Activated CD8-positive, alpha-beta memory T cell treated with anti-CD3 and anti-CD28 coated beads for 4 hours (primary cell): ENCODE results near the gene ZSCAN4.

Source experiments
- DNase-seq, 2 donors: peaks; one replicate each; pipeline ENCODE4 v3.0.0-alpha.2; 2020; ENCODE audit warnings: low read depth in 2 of 2

Gene ZSCAN4, protein sequence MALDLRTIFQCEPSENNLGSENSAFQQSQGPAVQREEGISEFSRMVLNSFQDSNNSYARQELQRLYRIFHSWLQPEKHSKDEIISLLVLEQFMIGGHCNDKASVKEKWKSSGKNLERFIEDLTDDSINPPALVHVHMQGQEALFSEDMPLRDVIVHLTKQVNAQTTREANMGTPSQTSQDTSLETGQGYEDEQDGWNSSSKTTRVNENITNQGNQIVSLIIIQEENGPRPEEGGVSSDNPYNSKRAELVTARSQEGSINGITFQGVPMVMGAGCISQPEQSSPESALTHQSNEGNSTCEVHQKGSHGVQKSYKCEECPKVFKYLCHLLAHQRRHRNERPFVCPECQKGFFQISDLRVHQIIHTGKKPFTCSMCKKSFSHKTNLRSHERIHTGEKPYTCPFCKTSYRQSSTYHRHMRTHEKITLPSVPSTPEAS

DNA sequence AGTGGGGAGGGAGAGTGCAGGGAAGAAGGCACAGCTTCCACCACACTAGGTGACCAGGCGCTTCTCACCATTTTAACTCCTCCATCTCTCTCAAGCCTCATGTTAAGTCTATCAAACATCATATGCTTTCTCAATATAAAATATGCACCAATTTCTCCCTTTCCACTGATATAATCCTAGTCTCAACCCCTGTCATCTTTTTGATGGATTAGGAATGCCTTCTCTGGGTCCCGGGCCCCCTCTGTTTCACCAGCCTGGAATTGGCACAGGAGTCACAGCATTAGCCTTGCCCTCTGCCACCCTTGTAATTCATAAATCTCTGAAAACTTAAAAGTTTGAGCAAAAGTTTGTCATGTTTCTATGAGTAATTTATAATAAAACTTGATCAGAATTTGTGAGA lies at the start of gene ZSCAN4:
Gene ZSCAN4 (plus strand): TSS at position 301 of the 400 bp plus-strand sequence. CDS start 7,211 bp downstream, outside the sequence.
- DNase-seq, result no peak

DNA sequence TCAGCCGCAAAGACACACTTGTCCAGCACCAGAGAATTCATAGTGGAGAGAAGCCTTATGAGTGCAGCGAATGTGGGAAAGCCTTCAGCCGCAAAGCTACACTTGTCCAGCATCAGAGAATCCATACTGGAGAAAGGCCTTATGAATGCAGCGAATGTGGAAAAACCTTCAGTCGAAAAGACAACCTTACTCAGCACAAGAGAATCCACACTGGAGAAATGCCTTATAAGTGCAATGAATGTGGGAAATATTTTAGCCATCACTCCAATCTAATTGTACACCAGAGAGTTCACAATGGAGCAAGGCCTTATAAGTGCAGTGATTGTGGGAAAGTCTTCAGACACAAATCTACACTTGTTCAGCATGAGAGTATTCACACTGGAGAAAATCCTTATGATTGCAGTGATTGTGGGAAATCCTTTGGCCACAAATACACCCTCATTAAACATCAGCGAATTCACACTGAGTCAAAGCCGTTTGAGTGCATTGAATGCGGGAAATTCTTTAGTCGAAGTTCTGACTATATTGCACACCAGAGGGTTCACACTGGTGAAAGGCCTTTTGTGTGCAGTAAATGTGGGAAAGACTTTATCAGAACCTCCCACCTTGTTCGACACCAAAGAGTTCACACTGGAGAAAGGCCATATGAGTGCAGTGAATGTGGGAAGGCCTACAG lies 47.9 kb upstream of the ZSCAN4 start:
- DNase-seq, result no peak

DNA sequence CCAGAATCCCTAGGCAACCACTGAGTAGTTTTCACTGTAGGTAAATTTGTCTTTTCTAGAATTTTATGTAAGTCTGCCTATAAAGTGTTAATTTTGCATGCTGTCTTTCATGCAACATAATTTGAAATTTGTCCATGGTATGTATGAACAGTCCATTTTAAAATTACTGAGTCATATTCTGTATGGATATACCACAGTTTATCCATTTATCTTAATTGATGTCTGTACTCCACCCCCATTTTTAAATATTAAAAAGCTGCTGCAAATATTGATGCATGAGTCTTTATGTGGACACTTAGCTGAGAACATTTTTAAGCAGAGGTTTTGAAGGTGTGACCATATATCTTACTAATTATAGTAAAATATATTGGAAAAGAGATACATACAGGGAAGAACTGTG lies 45.6 kb upstream of the ZSCAN4 start:
- DNase-seq, result no peak

DNA sequence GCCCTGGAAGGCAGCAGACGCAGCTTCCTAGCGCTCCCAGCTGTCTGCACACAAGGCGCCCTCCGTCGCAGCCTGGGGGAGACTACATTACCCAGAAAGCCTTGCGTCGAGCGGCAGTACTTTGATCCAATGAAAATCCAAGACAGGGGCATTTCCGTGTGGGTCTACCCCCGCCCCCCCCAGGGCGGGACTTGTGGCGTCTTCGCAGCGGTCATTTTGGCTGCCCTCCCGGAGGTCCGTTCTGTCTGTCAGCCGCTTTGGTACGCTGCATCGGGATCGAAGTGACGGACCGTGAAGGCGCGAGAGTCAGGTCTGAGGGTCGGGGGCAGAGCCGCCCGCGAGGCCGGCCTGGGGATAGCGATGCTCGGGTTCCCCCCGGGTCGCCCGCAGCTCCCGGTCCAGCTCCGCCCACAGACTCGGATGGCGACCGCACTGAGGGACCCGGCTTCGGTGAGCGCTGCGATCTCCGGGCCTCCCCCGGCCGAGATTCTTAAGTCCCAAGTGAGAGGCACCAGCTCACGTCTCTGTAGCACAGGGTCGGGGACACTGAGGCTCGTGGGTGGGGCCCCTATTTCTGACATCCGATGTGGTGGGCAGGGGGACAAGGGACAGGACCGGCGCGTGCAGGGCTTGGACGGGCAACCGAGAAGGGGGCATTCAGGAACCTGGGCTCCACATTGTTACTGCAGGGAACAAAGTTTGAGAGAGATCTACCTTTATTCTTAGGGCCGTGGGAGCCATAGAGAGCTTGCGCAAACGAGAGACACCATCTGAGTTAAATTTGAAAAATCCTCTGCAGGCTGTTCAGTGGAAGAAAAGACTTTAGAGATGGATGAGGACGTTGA lies 35.5 kb upstream of the ZSCAN4 start, which contains the start of gene ZNF211:
Gene ZNF211 (plus strand): TSS at position 182 of the 845 bp plus-strand sequence. CDS start 179 bp downstream, at position 361.
- peak; percentile 74 to 78 for DNase-seq

DNA sequence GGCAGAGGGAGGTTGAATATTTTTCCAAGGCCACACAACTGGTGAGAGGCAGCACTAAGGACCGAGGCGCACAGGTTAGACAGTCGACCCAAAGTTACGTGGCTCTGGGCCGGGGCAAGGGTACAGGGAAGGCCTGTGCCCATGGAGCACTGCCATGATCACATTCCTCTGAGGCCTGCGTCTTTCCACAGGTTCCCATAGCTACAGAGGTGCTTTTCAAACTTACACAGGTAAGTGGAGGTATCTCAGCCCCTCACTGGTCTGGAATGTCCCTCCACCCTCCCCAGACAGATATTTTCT lies 35.0 kb upstream of the ZSCAN4 start:
- no peak for DNase-seq

DNA sequence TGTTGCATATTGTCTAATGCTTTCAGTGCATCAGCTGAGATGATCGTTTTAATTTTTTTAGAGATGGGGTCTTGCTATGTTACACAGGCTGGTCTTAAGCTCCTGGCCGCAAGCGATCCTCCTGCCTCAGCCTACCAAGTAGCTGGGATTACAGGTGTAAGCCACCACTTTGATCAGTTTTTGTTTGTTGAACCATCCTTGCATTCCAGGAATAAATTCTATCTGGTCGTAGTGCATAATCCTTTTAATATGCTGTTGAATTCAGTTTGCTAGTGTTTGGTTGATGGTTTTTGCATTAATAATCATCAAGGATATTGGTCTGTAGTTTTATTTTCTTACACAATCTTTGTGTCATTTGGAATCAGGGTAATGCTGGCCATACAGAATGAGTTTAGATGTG lies 31.4 kb upstream of the ZSCAN4 start:
- no peak for DNase-seq

DNA sequence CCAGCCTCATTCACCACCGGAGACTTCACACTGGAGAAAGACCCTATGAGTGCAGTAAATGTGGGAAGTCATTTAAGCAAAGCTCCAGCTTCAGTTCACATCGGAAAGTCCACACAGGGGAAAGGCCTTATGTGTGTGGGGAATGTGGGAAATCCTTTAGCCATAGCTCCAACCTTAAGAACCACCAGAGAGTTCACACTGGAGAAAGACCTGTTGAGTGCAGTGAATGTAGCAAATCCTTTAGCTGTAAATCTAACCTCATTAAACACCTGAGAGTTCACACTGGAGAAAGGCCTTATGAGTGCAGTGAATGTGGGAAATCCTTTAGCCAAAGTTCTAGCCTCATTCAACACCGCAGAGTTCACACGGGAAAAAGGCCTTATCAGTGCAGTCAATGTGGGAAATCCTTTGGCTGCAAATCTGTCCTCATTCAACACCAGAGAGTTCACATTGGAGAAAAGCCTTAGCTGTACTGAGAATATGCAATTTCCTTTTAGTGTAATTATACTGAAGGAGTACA lies 27.0 kb upstream of the ZSCAN4 start:
- DNase-seq, result no peak

DNA sequence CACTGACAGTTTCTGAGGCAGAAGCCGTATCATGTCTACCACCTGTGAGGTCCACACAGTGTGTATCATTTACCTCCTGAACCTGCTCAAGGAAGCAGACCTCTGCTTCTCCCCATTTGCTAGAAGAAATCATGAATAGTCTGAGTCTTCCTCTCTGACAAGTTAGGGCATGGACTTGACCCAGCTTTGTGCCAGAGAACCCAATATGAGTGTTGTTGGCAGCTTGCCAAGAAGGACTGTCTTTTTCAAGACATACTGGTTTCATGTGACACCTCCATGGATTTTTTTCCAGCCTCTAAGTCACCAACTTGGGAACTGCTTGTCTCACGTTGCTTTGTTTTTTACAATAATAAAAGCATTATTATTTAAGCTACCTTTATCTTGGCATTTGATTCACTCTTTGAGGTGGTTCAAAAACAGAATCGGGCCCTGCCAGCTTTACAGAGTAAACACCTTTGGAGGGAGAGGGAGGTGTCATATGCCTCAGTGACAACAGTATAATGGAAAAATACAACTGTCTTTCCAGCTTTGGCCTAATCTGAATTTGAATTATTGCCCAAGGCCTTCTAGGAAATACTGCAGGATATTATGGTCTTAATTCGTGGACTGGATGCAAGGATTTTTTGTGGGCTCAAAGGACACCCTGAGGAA lies 26.2 kb upstream of the ZSCAN4 start:
- DNase-seq, result no peak

DNA sequence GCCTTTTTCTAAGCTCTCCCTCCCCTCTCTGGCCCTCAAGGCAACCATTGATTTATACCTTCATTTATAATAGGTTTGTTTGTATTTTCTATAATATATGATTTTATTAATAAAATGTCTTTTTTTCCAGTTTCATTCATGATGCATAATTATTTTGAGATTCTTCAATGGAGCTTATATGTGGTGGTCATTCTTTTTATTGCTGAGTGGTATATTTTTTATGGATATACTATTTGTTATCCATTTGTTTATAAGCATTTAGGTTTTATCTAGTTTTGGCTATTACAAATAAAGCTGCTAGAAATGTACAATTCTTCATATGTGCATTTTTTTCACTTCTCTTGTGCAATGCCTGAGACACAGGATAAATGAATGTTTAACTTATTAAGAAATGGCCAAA lies 25.0 kb upstream of the ZSCAN4 start:
- DNase-seq, result no peak

DNA sequence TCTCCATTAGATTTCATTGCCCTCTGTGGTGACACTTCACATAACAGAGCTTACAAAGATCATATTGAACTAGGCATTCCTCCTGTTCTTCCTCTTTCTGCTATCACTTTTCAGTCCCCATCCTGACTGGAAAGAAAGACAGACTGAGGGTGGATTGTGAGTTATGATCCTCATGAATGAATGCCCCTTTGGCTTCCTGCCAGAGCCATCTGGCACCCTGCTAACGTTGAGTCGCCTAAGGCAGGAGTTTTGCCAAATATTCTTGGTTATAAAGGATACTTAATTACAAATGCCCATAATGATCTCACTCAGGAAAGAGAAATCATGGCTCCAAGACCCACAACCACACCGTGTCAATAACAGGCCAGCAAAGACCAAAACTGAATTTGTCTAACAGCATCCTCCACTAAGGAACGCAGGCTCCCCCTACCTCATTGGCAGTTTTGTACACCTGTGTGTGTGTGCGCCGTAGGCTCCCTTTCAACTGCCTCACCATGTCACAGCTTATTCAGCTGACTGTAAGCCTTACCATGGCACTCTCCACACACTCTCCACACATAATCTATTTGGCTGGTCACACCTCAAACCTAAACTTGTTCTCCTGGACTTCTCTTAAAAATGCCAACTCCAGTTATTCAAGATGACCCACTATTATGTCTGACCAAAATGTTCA lies 20.3 kb upstream of the ZSCAN4 start:
- DNase-seq, result no peak

DNA sequence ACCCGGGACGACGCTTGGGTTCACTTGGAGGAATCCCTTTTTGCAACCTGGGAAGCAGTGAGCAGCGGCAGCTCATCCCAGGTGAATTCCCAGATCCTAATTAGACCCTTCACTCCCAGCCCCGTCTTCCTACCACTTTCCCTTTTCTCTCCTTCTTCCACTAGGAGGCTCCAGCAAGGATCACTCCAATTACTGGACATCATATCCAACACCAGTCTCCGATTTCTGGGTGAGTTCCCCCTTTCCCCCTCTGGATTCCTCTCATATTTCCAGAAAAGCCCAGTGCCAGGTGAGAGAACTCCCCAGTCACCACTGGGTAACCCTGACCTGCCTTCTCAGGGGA lies 17.1 kb upstream of the ZSCAN4 start:
- DNase-seq, result no peak

DNA sequence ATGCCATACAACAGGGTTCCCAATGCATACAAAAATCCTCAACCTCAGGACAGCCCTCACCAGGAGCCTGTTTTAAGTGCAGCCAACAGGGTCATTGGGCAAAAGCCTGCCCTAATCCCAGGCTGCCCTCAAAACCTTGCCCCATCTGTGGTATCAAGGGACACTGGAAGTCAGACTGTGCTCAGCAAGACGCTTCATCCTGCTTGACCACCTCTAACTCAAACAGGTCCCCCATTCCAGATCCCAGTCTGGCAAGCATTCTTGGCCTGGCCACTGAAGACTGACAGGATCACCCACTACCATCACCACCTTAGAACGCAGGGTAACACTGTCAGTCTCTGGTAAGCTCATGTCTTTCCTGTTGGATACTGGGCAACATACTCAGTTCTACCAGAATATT lies 15.0 kb upstream of the ZSCAN4 start:
- DNase-seq, result no peak

DNA sequence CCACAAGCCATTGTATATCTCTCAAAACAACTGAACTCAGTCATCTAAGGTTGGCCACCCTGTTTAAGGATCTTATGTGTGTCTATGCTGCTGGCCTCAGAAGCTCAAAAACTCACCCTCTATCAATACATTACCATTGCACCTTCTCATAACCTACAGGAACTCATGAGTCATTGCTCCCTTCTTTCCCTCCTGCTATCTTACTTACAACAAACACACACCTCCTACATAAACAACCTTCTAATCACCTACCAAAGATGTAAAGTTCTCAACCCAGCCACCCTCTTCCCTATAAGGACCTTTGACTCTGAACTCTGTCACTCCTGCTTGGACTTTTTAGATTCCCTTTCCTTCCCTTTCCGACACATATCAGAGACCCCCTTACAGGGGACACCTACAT lies 13.3 kb upstream of the ZSCAN4 start:
- DNase-seq, result no peak

DNA sequence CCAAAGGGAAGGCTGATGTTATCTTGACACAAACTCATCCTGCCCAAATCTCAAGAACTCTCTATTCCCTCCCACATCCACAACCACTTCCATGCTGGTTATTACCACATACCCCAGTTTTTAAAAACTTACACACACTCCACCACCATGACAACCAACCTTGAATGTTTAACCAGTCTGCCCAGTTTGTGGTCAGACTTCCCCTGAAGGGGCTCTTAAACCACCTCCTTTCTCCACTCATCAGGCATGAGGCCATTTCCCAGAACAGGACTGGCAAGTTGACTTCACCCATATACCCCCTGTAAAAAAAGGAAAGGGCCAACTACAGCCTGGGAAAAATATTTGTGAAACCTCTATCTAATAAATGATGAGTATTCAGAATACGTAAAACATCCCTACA lies 12.4 kb upstream of the ZSCAN4 start:
- no peak for DNase-seq

DNA sequence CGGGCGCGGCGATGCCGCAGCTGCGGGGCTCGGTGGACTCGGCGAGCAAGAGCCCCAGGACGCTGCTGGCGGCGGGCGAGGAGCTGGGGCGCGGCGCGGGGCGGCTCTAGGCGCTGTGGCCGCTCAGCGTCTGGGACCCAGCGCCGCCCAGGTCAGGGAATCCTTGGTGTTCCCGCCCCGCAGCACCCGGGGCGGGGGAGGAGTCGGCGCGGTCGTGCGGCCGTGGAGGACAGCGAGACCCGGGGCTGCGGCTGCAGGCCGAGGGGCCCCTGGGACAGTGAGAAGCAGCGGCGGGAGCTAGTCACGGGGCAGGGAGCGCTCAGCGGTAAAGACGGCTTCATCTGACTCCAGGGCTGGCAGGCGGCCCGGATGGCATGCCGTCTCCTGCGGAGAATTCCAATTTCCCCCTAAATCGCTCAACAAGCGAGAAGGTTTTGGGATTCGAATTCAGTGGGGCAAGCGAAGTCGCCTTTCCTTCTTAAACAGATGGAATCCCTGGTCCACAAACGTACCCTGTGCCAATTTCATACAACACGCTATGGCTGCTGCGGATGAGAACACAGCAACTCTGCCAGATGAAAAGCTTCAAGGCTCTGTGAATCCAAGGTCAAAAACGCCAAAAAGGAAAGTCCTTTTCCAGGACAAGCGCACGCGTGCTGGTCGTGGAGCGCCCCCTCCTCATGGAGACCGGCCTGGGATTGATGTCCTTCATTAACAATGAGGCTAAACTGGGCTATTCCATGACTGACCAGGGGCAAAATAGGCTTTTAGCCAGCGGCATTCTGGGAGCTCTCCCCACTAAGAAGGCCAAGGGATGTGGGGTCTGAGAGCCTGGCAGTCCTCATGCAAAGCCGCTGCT lies 4.2 kb upstream of the ZSCAN4 start:
- no peak for DNase-seq

DNA sequence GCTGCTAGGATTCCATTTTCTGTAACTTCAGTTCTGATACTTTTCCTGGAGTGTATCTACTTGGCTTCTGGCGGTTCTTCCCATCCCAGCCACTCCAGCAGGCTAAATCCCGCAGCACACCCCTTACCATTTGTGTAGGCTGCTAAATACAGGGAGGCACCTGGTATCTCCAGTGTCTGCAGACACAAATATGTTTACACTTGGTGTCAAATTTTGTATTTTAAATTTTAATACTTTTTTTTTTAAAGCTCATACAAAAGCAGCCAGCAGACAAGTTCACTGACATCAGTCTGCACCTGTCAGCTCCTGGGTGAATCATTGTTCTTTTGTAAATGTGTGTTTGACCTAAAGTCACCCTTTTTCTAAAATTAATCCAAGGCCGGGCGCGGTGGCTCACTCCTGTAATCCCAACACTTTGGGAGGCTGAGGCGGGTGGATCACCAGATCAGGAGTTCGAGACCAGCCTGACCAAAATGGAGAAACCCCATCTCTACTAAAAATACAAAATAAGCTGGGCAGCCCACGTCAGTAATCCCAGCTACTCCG lies 3.4 kb upstream of the ZSCAN4 start:
- DNase-seq, result no peak

DNA sequence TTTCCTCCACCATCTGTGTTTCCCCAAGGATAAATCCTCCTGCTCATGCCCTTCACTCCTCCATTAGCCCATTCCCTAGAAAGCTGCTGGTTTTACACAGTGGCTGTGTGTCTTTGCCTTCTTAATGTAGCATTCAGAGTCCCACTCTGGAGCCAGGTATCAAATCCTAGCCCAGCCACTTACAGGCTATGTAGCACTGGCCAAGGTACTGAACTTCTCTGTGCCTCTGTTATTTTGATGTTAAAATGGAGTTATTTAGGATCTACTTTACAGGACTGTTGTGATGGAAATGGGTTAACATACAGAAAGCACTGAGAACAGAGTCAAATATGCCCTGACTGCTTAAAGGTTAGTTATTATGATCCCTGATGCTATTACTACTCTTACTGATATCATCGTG lies 1.5 kb upstream of the ZSCAN4 start:
- no peak for DNase-seq

DNA sequence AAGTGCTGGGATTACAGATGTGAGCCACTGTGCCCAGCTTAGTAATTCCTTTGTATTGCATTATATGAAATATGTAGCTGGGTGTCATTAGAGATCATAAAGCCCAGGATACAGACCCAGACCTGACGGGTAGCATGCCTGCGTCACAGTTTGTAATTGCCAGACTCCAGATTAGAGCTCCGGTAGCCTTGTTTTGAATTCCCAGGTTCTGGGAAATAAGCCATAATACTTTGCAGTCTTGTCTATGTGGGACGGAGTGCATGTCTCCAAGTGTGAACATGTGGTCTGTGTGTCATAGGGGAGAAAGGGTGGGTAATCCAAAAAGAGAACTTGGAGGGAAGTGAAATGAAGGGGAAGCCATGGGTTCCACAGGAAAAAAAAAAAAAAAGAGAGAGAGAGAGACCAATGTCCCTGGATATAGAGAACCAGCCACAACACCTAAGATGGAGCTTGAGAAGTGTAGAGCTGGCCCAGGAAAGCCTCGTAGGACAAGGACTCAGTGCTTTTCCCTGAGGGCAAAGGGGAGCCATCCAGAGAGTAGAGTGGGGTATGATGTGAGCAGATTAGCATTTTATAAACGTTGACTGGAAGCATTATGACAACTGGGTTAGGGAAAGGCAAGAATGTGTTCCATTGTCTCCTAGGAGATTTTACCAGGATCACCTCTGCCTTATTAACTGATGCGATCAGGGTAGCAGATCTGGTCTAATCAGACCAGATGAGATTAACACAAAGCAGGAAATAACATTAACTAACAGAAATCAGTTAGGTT lies 2.6 kb downstream of the ZSCAN4 start:
- DNase-seq, result no peak

DNA sequence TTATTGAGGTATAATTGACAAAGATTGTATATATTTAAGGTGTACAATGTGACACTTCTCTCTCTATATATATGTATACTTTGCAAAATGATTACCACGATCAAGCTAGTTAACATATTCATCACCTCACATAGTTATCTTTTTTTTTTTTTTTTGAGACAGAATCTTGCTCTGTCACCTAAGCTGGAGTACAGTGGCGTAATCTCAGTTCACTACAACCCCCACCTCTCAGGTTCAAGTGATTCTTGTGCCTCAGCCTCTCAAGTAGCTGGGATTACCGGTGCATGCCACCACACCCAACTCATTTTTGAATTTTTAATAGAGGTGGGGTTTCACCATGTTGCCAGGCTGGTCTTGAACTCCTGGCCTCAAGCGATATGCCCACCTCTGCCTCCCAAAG lies 3.7 kb downstream of the ZSCAN4 start:
- DNase-seq, result no peak
